GM23338 (cell line): ENCODE data around the gene TMEM117. TPM values are rescaled to one million over a fixed set of nuclear protein-coding genes. Genes with fewer than 3 reads are reported as not detected.

Experiments used
- ATAC-seq: fragments of 200-7000 bp; cut with Tn5 transposase; 3 replicates; pipeline ENCODE4 v1.9.1; 2020
- DNase-seq: peaks from one replicate; pipeline ENCODE4 v3.0.0-alpha.2; 2015; ENCODE audit warnings: low spot score
- H2AFZ ChIP-seq: fragments of 200-600 bp; sonication (generic); 2 replicates; pipeline ENCODE4 v1.8.0; 2016; ENCODE audit warnings: antibody characterized with exemption, mild to moderate bottlenecking, moderate library complexity
- H3F3A ChIP-seq: fragments of 200-600 bp; sonication (generic); replicated peaks from 2 replicates; pipeline ENCODE4 v1.8.0; 2017; ENCODE audit warnings: antibody characterized with exemption, mixed run types, low read depth
- H3K27ac ChIP-seq: fragments of 200-600 bp; sonication (generic); 2 replicates; pipeline ENCODE4 v1.6.1; 2016; ENCODE audit warnings: low read depth
- H3K27me3 ChIP-seq: fragments of 200-600 bp; sonication (generic); 2 replicates; pipeline ENCODE4 v1.8.0; 2016; ENCODE audit warnings: mild to moderate bottlenecking, mixed run types, moderate library complexity; ENCODE audit not compliant: insufficient read depth
- H3K36me3 ChIP-seq: fragments of 200-600 bp; sonication (generic); 2 replicates; pipeline ENCODE4 v1.8.0; 2016; ENCODE audit warnings: mild to moderate bottlenecking; ENCODE audit not compliant: insufficient read depth
- H3K4me1 ChIP-seq: fragments of 200-600 bp; sonication (generic); 2 replicates; pipeline ENCODE4 v1.8.0; 2016; ENCODE audit warnings: mild to moderate bottlenecking, moderate library complexity; ENCODE audit not compliant: insufficient read depth
- H3K4me2 ChIP-seq: fragments of 200-600 bp; sonication (generic); 2 replicates; pipeline ENCODE4 v1.7.1; 2017; ENCODE audit warnings: mixed run types
- H3K4me3 ChIP-seq: fragments of 200-600 bp; sonication (generic); 2 replicates; pipeline ENCODE4 v1.6.1; 2016; ENCODE audit warnings: mixed run types
- H3K79me2 ChIP-seq: fragments of 200-600 bp; sonication (generic); replicated peaks from 2 replicates; pipeline ENCODE4 v1.8.0; 2017; ENCODE audit warnings: mild to moderate bottlenecking; ENCODE audit not compliant: insufficient read depth
- H3K9me2 ChIP-seq: fragments of 200-600 bp; sonication (generic); 2 replicates; pipeline ENCODE4 v1.8.0; 2017; ENCODE audit not compliant: insufficient read depth
- H4K20me1 ChIP-seq: fragments of 200-600 bp; sonication (generic); replicated peaks from 2 replicates; pipeline ENCODE4 v1.8.0; 2017; ENCODE audit warnings: mild to moderate bottlenecking; ENCODE audit not compliant: insufficient read depth
- H3K27ac Mint-ChIP-seq: 2 replicates; pipeline ENCODE4 v1.8.0; 2020; ENCODE audit warnings: inconsistent platforms, mild to moderate bottlenecking, moderate library complexity, mixed read lengths
- H3K27me3 Mint-ChIP-seq: 3 replicates; pipeline ENCODE4 v1.8.0; 2022; ENCODE audit warnings: low read depth, mild to moderate bottlenecking, moderate library complexity, mixed read lengths, inconsistent platforms; ENCODE audit not compliant: insufficient read depth, poor library complexity
- H3K36me3 Mint-ChIP-seq: 3 replicates; pipeline ENCODE4 v1.8.0; 2021; ENCODE audit warnings: low read depth, mild to moderate bottlenecking, inconsistent platforms, moderate library complexity, mixed read lengths
- H3K4me1 Mint-ChIP-seq: 3 replicates; pipeline ENCODE4 v1.8.0; 2020; ENCODE audit warnings: mild to moderate bottlenecking, inconsistent platforms, mixed read lengths
- H3K4me3 Mint-ChIP-seq: 3 replicates; pipeline ENCODE4 v1.8.0; 2021; ENCODE audit warnings: moderate library complexity, mild to moderate bottlenecking, inconsistent platforms, mixed read lengths
- H3K9me3 Mint-ChIP-seq: 3 replicates; pipeline ENCODE4 v1.8.0; 2020; ENCODE audit warnings: moderate library complexity, mild to moderate bottlenecking, inconsistent platforms, mixed read lengths
- CREB1 ChIP-seq: fragments of 250-450 bp; sonication (Bioruptor Pico); IDR thresholded peaks from 2 replicates; pipeline ENCODE4 v1.5.0; 2020; ENCODE audit warnings: low read depth, mild to moderate bottlenecking, moderate library complexity
- EZH2phosphoT487 ChIP-seq: fragments of 200-600 bp; sonication (generic); IDR thresholded peaks from one replicate; pipeline ENCODE4 v1.8.1; 2018; ENCODE audit warnings: antibody characterized with exemption; ENCODE audit not compliant: unreplicated experiment
- POLR2AphosphoS5 ChIP-seq: IDR thresholded peaks from 2 replicates; pipeline ENCODE4 v1.6.1; 2016; ENCODE audit warnings: antibody characterized with exemption, low read depth
- REST ChIP-seq: IDR thresholded peaks from one replicate; pipeline ENCODE4 v1.6.1; 2018; ENCODE audit warnings: antibody characterized with exemption; ENCODE audit not compliant: unreplicated experiment
- STAT1 ChIP-seq: IDR thresholded peaks from one replicate; pipeline ENCODE4 v1.6.1; 2016; ENCODE audit warnings: antibody characterized with exemption; ENCODE audit not compliant: unreplicated experiment
- ZNF114 ChIP-seq: fragments of 250-450 bp; sonication (Bioruptor Pico); IDR thresholded peaks from 2 replicates; pipeline ENCODE4 v1.5.0; 2020; ENCODE audit warnings: mild to moderate bottlenecking, moderate library complexity
- ZNF331 ChIP-seq: fragments of 250-450 bp; sonication (Bioruptor Pico); IDR thresholded peaks from 2 replicates; pipeline ENCODE4 v1.5.0; 2020; ENCODE audit warnings: low read depth, mild to moderate bottlenecking, moderate library complexity
- polyA plus RNA-seq: library from polyadenylated mRNA; unstranded; fragments of >200 nt; fragmentation: Nextera tagmentation; extraction: Ambion mirVana; gene quantifications from 2 replicates; pipeline ENCODE4 v1.2.1, GENCODE V29; 2016
- total RNA-seq: library from RNA; depleted of rRNA; stranded (reverse); fragments of >200 nt; shearing (Covaris generic); gene quantifications from 2 replicates; pipeline ENCODE4 v1.2.3, GENCODE V29; 2014
- TF ChIP-seq, protein P1 (sequence below), 2 experiments: fragments of 200-600 bp in 1 of 2; sonication (generic) in 1 of 2; conservative IDR thresholded peaks; 2 replicates each; pipeline versions ENCODE4 v1.5.1 to v1.6.1; 2016 to 2017; ENCODE audit warnings: antibody characterized with exemption in 2 of 2, low read depth in 2 of 2, mild to moderate bottlenecking in 2 of 2, moderate library complexity in 1 of 2
- TF ChIP-seq, protein P2 (sequence below): IDR thresholded peaks from 2 replicates; pipeline ENCODE4 v1.6.1; 2016; ENCODE audit warnings: antibody characterized with exemption

Gene TMEM117
- total and polyA plus RNA-seq, 2 experiments from 2014 or later = 0.94 to 1.6 TPM

DNA sequence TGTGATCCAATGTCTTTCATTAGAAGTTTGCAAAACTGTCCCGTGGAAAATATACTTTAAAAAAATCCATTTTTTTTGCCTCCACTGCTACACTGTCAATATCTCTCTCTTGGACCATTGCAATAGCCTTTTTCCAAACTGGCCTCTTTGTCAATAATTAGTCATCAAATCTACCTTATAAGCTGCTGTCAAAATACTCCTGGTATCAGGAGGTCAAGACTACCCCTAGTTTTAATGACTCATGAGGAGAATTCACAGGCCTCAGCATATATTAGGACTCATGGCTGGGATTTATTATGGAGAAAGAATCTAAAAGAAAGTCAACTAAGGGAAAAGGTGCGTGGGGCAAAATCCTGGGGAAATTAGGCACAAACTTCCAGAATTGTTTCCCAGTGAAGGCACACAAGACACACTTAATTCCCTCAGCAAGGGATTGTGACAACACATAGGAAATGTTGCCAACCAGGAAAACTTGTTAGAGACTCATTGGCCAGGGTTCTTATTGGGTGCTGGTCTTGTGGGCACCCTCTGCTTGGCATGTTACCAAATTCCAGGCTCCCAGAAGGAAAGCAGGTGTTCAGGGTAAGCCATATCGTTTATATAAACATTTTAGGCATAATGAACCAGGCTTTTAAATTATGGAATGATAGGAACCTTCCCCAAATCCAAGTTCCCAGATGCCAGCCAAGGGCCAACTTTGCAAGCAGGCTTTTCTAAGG, 56.1 kb downstream of the TMEM117 start:
- no peaks in the 10 kb centered on the region for H3F3A ChIP-seq
- H3K9me2 ChIP-seq = no peaks in the 10 kb centered on the region
- H3K36me3 ChIP-seq = peaks cover 6% of the 10 kb centered on the region; the same call in 1 of the 2 replicates
- no peak overlapping the region for H3K4me2 ChIP-seq
- H3K27ac ChIP-seq = no peak overlapping the region
- Mint-ChIP-seq H3K27me3 (peaks cover 2% of the 10 kb centered on the region), H3K9me3 (peaks cover 19% of the 10 kb centered on the region), H3K4me3 (no peak overlapping the region), H3K27ac (no peak overlapping the region), H3K36me3 (peaks cover 14% of the 10 kb centered on the region; the same call in 2 of the 3 replicates), H3K4me1 (no peaks in the 10 kb centered on the region)
- DNase-seq = no peak
- no peaks in the 10 kb centered on the region for H3K4me1 ChIP-seq
- no peak overlapping the region for H3K4me3 ChIP-seq
- TF ChIP-seq, protein P1, sequence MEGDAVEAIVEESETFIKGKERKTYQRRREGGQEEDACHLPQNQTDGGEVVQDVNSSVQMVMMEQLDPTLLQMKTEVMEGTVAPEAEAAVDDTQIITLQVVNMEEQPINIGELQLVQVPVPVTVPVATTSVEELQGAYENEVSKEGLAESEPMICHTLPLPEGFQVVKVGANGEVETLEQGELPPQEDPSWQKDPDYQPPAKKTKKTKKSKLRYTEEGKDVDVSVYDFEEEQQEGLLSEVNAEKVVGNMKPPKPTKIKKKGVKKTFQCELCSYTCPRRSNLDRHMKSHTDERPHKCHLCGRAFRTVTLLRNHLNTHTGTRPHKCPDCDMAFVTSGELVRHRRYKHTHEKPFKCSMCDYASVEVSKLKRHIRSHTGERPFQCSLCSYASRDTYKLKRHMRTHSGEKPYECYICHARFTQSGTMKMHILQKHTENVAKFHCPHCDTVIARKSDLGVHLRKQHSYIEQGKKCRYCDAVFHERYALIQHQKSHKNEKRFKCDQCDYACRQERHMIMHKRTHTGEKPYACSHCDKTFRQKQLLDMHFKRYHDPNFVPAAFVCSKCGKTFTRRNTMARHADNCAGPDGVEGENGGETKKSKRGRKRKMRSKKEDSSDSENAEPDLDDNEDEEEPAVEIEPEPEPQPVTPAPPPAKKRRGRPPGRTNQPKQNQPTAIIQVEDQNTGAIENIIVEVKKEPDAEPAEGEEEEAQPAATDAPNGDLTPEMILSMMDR (conservative IDR thresholded peaks at IDR 0.05; ENCODE audit: low read depth in 2 of 2) = no peak
- ATAC-seq = no peak
- H3K27me3 ChIP-seq = no peaks in the 10 kb centered on the region
- H3K79me2 ChIP-seq = no peaks in the 10 kb centered on the region
- no peaks in the 10 kb centered on the region for H4K20me1 ChIP-seq
- no peak overlapping the region for H2AFZ ChIP-seq

DNA sequence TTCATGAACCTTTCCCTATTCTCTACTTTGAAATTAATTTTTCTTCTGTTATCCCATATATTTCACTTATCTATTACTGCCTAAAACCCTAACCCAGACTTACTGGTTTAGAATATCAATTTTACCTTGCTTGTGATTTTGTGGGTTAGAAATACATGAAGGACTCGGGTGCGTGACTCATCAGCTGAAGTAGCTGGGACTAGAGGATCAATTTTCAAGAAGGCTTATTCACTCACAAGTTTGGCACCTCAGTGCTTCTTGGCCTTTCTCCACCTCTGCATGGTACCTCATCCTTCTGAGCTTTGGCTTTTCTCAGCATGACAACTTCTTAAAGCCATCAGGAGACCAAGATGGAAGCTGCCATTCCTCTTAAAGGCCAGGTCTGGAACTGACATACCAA, 57.8 kb downstream of the TMEM117 start:
- Histone ChIP-seq H3K4me2 (no peak overlapping the region), H3K4me1 (peaks cover 4% of the 10 kb centered on the region), H3K27me3 (no peaks in the 10 kb centered on the region), H3F3A (no peaks in the 10 kb centered on the region), H3K9me2 (no peaks in the 10 kb centered on the region), H3K36me3 (peaks cover 6% of the 10 kb centered on the region; the same call in 1 of the 2 replicates), H3K4me3 (no peak overlapping the region), H4K20me1 (no peaks in the 10 kb centered on the region), H2AFZ (no peak overlapping the region), H3K79me2 (no peaks in the 10 kb centered on the region), H3K27ac (no peak overlapping the region)
- peaks cover 14% of the 10 kb centered on the region; the same call in 2 of the 3 replicates for H3K36me3 Mint-ChIP-seq
- H3K4me1 Mint-ChIP-seq = peaks cover 2% of the 10 kb centered on the region; the same call in 2 of the 3 replicates
- no peak overlapping the region for H3K27ac Mint-ChIP-seq
- H3K27me3 Mint-ChIP-seq = peaks cover 2% of the 10 kb centered on the region
- ATAC-seq (no peak), DNase-seq (no peak)
- H3K4me3 Mint-ChIP-seq = no peak overlapping the region
- H3K9me3 Mint-ChIP-seq = peaks cover 19% of the 10 kb centered on the region
- TF ChIP-seq STAT1 (no peak), CREB1 (CRISPR knock-in tag) (no peak), POLR2AphosphoS5 (no peak), EZH2phosphoT487 (no peak), REST (no peak), ZNF114 (CRISPR knock-in tag) (no peak), ZNF331 (CRISPR knock-in tag) (no peak)
- TF ChIP-seq, protein P2, sequence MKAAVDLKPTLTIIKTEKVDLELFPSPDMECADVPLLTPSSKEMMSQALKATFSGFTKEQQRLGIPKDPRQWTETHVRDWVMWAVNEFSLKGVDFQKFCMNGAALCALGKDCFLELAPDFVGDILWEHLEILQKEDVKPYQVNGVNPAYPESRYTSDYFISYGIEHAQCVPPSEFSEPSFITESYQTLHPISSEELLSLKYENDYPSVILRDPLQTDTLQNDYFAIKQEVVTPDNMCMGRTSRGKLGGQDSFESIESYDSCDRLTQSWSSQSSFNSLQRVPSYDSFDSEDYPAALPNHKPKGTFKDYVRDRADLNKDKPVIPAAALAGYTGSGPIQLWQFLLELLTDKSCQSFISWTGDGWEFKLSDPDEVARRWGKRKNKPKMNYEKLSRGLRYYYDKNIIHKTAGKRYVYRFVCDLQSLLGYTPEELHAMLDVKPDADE = no peak
